Measurements from ENCODE around the gene PDPN. TPM values are rescaled to one million over a fixed set of nuclear protein-coding genes. Genes with fewer than 3 reads are reported as not detected.
"Not testable (repeated sequence)": the region's sequence is repeated elsewhere in the genome, so short reads cannot be mapped to it uniquely, and the experiment has no call there.

The PDPN gene
- 8.7 and 16.3 TPM in 2 replicates for total RNA-seq (2014; rRNA removed; shearing (Covaris generic))
- polyA plus RNA-seq (2015; cell fraction: cytosol; rRNA removed): 12.7 and 13.2 TPM in 2 replicates
- polyA plus RNA-seq (2015; cell fraction: nucleus; rRNA removed): 9.3 and 11.9 TPM in 2 replicates

- peak; percentile 40 for DNase-seq (ENCODE audit: low read depth)
Observed at GRCh38 chr1:13583595-13583965, at the start of gene PDPN. Gene PDPN (plus strand): TSS chr1:13583832. CDS start chr1:13584034, 202 bp downstream.

- DNase-seq (ENCODE audit: low read depth): no peak
Observed at GRCh38 chr1:13535227-13535626, 48.4 kb upstream of the PDPN start.

DNA sequence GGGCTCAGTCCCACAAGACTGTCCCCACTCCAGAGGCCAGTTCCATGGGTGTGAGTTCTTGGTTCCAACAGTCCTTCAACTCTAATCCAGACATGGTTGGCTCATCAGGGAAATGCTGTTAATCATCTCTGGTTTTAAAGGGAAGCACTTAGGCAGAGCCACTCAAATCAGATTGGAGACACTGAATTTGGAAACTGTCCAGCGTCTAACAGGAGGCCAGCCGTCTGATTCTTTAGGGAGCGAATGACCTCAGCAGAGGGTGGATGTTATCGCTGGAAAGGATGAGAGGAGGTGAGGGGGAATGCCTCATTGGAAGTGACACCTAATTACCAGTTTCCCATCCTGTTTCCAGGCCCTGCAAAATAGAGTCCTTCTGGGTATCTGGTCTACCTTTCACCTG lies 47.1 kb upstream of the PDPN start:
- no peak for DNase-seq (ENCODE audit: low read depth)

DNA sequence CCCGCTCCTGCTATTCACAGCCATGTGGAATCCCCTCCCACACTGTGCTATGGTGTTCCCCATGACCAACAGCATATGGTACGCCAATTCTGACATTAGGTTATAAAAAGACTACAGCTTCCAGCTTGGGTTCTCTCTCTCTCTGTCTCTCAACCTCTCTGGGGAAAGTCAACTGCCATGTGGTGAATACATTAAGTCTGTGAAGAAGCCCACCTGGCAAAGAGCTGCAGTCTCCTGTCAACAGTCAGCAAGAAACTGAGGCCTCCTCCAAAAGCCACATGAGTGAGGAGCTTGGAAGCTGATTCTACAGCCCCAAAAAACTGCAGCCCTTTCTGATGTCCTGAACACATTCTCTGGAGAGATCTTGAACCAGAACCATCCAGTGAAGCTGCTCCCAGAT lies 44.8 kb upstream of the PDPN start:
- DNase-seq (ENCODE audit: low read depth): no peak

DNA sequence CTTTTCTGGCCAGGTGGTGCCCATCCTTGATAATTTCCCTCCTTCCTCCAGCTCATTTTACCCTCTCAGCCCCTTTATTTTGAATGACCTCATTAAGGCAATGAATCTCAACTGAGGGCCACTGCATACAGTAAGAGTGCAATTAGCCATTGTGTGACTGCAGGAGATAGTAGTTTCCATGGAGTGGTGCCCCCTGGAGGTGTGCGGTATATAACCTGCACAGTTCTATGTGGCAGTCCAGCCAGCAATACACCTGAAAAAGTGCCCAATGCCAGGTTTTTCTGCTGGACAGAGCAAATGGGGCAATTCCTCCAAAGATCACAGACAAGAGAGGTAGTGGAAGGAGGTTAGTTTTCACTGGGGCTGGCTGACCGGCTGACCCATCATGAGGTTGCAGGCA lies 43.9 kb upstream of the PDPN start:
- no peak for DNase-seq (ENCODE audit: low read depth)

- no peak for DNase-seq (ENCODE audit: low read depth)
Observed at GRCh38 chr1:13540866-13541265, 42.8 kb upstream of the PDPN start.

DNA sequence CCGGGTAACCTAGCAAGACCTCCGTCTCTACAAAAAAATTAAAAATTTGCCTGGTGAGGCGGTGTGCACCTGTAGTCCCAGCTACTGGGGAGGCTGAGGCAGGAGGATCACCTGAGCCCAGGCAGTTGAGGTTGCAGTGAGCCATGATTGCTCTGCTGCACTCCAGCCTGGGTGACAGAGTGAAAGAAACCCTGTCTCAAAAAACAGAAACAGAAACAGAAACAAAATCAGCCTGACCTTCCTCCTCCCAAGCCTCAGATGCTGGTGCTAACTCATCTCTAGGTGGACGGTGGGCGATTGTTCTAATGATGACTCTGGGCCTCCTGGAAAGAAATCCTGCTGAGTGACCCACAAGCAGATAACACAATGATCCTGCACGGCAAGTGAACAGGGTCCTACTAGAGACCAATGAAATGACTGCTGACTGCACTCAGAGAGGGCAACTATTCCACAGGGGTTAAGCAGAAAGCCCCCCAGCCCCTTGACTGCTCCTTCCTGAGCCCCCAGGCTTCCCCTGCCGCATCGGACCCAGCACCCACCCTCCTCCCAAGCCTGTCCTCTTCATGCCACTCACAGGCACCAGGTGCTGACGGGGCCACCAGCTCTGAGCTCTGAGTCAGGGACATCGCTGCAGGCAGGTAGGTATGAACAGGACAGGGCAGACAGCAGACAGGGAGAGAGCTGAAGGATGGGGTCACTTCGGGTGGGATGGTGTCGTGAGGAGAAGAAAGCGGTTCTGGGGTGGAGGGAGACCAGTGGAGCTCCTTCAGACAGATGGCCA lies 42.0 kb upstream of the PDPN start:
- DNase-seq (ENCODE audit: low read depth): no peak

- peak; percentile 67 for DNase-seq (ENCODE audit: low read depth)
Observed at GRCh38 chr1:13543451-13544220, 40.0 kb upstream of the PDPN start.

DNA sequence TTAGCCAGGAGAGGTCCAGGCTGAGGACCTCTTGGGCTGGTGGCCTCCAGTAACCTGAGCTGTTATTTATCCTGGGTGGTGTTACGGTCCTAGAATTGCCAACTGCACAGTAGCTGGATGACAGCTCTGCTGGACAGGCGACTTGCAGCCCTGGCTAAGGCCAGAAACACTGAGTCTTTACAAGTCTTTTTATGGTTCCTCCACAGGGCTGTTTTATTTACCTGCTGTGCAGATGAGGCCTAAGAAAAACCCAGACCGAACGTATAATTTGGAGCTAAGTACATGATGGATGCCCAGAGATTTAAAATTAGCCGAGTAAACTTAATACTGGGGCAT lies 39.4 kb upstream of the PDPN start:
- DNase-seq (ENCODE audit: low read depth): no peak

DNA sequence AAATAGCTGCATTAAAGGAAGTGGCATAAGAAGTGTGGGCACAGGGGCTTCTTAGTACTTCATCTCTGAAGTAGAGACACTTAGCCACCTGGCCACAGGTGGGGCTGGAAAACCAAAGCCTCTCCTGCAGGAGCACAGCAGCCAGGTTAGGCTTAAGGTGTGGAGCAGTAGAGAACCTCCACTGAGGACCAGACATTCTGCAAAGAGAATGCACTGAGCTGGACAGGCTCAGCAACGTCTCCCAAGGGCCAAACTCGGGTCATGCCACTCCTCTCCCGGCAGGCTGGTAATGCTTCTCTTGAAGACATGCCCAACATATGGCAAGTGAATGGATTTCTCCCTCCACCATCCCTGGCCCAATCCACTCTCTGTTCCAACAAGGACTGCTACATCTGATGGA lies 36.8 kb upstream of the PDPN start:
- DNase-seq (ENCODE audit: low read depth): no peak

GRCh38 chr1:13548281-13548680 lies 35.4 kb upstream of the PDPN start:
- no peak for DNase-seq (ENCODE audit: low read depth)

DNA sequence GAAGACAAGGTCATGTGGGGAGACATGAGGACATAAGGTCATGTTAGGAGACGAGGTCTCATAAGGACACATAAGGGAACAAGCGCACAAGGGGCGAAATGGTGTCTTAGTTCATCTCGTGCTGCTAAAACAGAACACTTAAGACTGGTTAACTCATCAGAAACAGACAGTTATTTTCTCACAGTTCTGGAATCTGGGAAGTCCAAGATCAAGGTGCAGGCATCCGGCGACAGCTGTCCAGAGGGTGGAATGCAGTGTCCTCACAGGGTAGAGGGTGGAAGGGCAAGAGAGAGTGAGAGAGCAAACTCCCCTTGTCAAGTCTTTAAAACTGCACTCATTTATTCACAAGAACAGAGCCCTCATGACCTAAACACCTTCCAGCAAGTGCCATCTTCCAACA lies 34.6 kb upstream of the PDPN start:
- DNase-seq (ENCODE audit: low read depth): no peak

- DNase-seq (ENCODE audit: low read depth): no peak
Observed at GRCh38 chr1:13549521-13549920, 34.1 kb upstream of the PDPN start.

- peak; percentile 26 for DNase-seq (ENCODE audit: low read depth)
Observed at GRCh38 chr1:13550663-13551062, 33.0 kb upstream of the PDPN start.

DNA sequence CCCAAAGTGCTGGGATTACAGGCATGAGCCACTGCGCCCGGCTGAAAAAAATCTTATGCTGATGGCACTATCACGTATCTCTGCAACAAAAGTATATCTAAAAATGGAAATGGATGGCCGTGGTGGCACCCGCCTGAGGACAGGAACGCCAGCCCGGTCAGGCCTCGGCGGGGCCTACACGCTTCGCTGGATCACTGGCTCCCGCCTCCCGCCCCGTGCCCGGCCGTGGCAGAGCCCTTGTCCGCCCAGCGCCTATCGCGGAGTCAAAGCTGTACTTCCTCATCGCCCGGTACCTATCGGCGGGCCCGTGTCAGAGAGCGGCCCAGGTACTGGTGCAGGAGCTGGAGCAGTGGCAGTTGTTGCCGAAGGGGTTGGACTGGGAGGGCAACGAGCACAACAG lies 28.8 kb upstream of the PDPN start:
- DNase-seq (ENCODE audit: low read depth): no peak

DNA sequence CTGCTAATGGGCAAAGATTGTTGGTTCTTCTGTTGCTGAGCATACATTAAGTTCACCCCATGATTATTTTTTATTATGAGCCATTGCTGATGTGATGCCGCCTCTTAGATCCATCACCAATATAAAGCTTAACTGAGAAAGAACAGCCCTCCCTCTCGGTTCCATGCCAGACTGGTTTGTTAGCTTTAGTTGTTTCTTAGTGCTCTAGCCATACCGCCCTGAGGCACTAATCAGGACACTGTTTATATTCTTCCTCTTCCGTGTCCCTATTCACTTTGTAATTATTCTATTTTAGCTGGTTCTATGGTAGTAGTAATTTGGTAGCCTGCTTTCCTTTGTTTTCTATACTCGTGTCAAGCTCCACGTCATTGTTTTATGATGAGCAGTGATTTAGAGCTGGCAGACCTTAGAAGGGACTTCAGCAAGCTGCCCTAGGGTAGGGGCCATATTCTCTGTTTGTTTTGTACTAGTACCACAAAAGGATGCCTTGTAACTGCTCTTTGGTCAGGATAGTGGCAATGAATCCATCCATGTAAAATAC lies 27.3 kb upstream of the PDPN start:
- DNase-seq (ENCODE audit: low read depth): no peak

- DNase-seq (ENCODE audit: low read depth): no peak
Observed at GRCh38 chr1:13560541-13560940, 23.1 kb upstream of the PDPN start.

DNA sequence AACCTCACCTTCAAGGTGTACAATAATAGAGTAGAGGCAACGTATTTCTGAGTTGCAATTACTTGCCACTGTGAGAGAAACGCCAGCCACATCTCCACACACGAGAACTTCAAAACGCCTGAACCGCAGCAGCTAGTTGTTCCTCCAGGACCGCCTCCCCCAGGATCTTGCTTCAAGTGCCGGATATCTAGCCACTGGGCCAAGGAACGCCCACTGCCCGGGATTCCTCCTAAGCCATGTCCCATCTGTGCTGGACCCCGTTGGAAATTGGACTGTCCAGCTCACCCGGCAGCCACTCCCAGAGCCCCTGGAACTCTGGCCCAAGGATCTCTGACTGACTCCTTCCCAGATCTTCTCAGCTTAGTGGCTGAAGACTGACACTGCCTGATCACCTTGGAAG lies 20.7 kb upstream of the PDPN start:
- not testable (repeated sequence) for DNase-seq (ENCODE audit: low read depth)

- DNase-seq (ENCODE audit: low read depth): no peak
Observed at GRCh38 chr1:13564073-13564472, 19.6 kb upstream of the PDPN start.

DNA sequence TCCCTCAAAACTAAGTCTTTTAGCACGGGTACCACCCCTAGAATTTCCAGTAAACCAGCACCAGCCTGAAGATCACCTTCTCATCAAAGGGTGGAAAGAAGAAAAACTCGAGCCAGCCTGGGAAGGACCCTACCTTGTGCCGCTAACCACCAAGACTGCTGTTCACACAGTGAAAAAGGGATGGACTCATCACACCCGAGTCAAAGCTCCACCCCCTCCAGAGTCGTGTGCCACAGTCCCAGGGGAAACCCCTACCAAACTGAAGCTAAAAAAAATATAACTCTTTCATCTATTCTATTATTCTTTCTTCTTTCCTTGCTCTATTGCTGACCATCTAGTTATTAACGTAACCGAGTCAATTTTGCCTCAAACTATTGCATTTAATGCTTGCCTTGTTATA lies 13.2 kb upstream of the PDPN start:
- DNase-seq (ENCODE audit: low read depth): not testable (repeated sequence)

DNA sequence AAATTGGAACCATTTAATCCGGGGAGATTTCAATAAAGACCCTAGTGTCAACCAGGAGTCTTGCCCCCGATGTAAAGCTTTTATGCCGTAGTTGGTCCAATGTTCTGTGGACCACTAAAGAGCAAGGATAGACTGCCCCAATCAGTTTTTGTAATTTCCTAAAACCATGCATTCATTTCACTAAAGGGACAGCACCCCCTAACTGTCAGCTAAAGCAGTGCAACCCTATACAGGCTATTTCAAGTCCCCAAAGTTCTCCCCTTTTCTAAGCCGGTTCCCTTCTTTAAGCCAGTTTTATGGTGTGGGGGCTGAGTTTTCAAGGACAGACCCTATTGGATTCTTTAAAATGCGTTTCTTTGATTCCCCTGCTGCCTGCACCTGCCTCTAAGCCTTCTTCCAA lies 12.7 kb upstream of the PDPN start:
- DNase-seq (ENCODE audit: low read depth): no peak

- no peak for DNase-seq (ENCODE audit: low read depth)
Observed at GRCh38 chr1:13573586-13573985, 10.0 kb upstream of the PDPN start.

GRCh38 chr1:13576926-13577325 lies 6.7 kb upstream of the PDPN start:
- no peak for DNase-seq (ENCODE audit: low read depth)
